NOMO-1 treated with dmso at 0.1 percent for 144 hours (cell line): ENCODE data around the gene SPACDR.
"Not testable (repeated sequence)": the region's sequence is repeated elsewhere in the genome, so short reads cannot be mapped to it uniquely, and the experiment has no call there.

Experiments
- DNase-seq: peaks from one replicate; lab custom pipeline; 2025; ENCODE audit not compliant: unreplicated experiment; lab: John Stamatoyannopoulos, UW

The SPACDR gene

DNA sequence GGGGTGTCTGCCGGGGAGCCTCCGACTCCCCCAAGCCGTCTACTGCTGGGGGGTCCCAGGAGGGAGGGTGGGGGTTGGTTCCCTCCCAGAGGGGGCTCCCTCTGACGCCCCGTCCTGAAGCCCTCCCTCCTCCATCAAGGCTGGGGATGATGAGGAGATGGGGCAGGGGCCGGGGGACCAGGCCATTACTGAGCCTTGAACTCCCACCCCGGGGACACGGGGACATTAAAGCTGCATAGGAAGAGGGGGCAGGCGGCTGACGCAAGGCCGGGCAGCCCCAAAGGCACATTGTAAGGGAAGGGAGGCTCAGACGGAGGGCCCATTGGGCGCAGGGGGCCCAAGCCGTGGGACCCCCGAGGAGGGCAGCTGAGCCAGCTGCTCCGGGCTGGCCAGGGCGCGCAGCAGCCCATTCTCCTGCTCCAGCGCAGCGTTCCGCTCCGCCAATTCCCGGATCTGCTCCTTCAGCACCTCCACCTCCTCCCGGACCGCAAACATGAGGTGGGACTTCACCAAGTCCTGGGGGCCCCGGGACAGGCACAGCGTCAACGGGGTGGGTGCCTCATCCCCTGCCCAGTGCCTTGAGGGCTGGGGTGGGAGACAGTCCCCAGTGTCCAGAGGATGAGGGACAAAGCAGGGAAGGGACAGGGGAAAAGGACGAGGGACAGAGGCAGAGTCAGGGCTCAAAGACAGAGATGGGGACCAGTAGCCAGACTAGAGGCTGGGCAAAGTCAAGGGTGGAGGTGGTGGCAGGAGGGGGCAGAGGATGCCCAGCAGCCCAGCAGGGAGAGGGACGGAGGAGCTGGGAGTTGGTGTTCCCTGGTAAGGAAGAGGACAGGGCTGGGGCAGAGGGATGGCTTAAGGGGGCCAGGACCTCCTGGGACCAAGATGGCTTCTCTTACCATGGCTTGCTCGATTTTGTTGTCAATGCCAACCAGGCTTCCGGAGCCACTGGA lies 2.9 kb upstream of the SPACDR start:
- no peak for DNase-seq

DNA sequence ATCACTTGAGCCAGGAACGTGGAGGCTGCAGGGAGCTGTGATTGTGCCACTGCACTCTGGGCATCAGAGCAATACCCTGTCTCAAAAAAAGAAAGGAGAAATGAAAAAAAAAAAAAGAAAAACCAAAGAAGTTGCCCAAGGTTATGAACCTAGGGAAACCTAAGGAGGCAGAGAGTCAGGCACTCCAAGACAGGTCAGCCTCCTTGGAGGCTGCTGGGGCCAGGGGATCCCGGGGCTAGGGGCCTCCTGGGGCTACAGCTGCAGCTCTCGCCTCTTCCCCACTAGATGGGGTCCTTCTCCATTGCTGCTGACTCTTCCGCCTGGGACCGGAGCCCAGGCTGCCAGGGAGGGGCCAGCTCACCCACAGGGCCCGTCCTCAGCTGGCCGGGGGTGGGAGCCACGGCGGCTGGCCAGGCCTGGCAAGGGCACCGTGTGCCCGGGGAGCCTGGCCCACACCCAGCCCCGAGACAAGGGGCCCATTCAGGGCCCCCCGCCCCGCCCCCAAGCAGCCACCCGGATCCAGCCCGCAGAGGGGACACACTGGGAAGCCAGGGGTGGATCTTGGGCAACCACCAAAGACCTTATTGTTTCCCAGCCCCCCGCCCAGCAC lies 1.7 kb upstream of the SPACDR start:
- DNase-seq: no peak

DNA sequence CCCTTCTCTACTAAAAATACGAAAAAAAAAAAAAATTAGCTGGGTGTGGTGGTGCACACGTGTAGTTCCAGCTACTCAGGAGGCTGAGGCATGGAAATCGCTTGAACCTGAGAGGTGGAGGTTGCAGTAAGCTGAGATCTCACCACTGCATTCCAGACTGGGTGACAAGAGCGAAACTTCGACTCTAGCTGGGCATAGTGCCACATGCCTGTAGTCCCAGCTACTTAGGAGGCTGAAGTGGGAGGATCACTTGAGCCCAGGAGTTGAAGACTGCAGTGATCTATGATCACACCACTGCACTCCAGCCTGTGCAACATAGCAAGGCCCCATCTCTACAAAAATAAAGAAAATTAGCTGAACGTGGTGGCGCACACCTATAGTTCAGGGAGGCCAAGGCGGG lies 1.2 kb upstream of the SPACDR start:
- no peak for DNase-seq

DNA sequence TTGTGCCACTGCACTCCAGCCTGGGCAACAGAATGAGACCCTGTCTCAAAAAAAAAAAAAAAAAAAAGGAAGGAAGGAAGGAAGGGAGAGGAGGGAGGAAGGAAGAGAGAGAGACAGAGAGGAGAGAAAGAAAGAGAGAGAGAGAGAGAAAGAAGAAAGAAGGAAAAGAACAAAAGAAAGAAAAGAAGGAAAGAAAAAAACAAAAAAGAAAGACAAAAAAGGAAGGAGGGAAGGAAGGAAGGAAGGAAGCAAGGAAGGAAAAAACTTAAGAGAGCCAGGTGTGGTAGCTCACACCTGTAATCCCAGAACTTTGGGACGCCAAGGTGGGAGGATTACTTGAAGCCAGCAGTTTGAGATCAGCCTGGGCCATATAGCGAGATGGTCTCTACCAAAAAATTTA lies 731 bp upstream of the SPACDR start:
- DNase-seq: no peak

DNA sequence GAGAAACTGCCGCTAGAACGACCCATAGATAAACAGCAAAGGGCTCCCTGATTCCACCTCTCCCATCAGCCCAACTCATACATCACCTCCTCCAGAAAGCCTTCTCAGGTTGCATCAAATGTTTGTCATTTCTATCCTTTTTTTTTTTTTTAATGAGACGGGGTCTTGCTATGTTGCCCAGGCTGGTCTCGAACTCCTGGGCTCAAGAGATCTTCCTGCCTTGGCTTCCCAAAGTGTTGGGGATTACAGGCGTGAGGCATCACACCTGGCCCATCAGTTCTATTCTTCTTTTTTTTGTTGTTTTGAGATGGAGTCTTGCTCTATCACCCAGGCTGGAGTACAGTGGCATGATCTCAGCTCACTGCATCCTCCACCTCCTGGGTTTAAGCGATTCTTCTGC lies 7.0 kb downstream of the SPACDR start:
- DNase-seq: no peak

DNA sequence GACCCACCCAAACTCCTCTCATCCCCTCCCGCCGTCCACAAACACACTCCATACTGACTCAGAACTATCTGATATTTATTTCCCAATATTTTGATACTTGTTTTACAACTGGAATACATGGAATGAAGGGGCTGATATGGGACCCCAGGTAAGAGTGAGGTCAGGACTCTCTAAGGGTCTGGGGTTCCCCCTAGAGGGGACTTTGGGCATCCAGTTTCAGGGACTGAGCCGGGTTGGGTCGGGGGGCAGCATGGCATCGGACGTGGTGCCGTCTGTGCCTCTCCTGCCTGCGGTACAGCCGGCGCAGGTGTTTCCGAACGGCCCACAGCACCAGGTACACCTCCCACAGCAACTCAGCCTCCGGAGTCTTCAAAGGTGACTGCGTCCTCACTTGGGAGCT lies 7.5 kb downstream of the SPACDR start:
- no peak for DNase-seq

DNA sequence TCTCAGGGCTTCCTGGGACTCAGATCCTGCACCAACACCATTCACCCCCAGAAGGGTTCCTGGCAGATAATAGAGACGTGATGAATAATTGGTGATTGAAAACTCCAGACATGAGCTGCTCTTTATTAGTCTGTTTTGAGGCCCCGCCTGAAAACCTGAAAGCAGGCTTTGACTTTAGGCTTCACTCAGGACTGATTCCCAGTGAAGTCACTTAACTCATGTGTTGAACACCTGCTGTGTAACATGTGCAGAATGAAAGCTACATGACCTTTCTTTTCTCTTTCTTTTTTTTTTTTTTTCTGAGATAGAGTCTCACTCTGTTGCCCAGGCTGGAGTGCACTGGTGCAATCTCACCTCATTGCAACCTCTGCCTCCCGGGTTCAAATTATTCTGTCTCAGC lies 8.9 kb downstream of the SPACDR start:
- no peak for DNase-seq

DNA sequence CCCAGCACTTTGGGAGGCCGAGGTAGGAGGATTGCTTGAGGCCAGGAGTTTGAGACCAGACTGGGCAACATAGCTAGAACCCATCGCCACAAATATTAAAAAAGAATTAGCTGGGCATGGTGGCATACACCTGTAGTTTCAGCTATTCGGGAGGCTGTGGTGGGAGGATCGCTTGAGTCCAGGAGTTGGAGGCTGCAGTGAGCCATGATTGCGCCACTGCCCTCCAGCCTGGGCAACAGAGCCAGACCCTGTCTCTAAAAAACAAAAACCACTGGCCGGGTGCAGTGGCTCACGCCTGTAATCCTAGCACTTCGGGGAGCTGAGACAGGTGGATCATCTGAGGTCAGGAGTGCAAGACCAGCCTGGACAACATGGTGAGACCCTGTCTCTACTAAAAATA lies 10.2 kb downstream of the SPACDR start:
- DNase-seq: not testable (repeated sequence)

DNA sequence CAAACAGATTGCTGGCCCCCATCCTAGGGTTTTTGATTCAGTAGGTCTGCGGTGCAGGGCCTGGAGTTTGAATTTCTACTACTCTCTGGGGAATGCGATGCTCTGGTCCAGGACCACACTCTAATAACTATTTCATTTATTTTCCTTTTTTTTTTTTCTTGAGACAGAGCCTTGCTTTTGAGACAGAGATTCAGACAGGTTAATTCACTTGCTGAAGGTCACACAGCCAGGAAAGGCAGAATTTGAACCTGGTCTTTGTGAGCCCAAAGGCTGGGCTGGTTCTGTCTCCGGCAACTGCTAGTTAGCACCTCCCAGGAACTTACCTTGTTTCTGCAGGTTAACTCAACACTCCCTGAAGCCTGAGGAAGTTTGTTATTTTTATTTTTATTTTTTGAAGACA lies 11.5 kb downstream of the SPACDR start:
- no peak for DNase-seq

DNA sequence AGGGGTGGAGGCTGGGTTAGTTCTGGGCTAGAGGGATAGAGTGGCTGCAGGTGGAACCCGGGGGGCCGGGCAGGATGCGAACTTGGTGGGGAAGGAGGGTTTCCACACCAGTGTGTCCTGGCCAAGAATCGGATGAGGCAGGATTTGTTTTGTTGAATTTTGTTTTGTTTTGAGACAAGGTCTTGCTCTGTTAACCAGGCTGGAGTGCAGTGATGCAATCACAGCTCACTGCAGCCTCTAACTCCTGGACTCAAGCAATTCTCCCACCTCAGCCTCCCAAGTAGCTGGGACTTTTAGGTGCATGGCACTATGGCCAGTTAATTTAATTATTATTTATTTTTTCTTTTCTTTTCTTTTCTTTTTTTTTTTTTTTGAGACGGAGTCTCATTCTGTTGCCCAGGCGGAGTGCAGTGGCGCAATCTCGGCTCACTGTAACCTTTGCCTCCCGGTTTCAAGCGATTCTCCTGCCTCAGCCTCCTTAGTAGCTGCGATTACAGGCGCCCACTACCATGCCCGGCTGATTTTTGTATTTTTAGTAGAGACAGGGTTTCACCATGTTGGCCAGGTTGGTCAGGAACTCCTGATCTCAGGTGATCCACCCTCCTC lies 14.8 kb downstream of the SPACDR start:
- DNase-seq: no peak

DNA sequence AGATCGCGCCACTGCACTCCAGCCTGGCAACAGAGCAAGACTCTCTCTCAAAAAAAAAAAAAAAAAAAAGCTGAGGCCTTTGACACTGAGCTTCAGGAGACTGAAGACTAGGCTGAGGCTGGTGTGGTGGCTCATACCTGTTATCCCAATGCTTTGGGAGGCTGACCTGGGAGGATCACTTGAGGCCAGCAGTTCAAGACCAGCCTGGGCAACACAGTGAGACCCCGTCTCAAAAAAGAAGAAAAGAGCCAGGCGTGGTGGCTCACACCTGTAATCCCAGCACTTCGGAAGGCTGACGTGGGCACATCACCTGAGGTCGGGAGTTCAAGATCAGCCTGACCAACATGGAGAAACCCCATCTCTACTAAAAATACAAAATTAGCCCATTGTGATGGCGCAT lies 16.7 kb downstream of the SPACDR start:
- not testable (repeated sequence) for DNase-seq

DNA sequence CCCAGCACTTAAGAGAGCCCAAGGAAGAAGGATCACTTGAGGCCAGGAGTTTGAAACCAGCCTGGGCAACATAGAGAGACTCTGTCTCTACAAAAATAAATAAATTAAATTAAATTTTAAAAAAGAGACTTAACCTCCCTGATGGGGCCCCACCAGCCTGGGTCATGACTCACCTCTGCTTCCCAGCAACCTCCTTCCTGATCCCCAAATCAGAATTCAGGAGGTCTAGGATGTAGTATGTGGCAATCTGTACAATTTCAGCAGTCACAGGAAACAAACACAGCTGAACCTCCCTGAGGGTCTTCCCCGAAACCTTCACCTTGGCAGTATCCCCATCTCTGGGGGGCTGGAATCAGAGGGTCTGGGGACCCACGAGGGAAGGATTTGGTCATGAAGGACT lies 18.0 kb downstream of the SPACDR start:
- DNase-seq: no peak

DNA sequence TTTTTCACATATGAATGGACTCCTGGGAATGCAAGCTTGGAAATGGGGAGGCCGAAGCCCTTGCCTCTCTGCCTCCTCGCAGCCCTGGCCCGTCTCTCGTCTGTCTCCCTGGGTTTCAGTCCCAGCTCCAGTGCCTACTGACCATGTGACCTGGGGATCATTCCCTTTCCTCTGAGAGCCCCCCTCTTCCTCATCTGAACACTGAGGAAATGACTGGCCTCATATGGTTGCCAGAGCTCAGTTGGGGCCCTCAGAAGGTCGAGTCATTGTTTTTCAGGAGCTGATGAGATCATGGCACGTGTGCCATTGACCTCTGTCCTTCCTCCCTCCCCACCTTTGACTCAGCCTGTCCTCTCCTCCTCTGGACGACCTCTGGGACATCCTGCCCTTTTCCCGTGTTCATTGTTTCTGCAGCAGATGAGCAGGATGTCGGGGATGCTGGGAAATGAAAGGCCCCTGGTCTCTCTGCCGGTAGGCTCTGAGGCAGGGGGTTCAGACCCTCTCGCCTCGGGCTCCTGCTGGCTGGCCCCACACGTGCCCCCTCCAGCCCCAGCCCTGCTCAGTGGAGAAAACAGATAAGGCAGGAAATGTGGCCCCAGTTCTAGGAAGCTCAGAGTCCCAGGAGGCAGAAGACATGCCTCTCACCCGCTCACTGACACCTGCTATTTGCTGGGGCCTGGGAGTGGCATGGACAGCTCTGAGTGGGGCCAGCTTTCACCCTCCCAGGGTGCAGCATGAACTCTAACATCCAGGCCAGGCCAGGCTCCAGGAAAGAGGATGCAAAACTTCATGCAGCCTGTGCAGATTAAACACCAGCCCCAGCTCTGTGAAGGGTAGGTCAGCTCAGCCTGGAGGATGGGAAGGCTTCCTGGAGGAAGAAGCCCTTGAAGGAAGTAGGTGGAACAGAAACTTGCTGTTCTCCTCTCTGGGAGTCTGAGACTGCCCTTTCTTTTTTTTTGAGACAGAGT lies 19.5 kb downstream of the SPACDR start:
- DNase-seq: no peak

DNA sequence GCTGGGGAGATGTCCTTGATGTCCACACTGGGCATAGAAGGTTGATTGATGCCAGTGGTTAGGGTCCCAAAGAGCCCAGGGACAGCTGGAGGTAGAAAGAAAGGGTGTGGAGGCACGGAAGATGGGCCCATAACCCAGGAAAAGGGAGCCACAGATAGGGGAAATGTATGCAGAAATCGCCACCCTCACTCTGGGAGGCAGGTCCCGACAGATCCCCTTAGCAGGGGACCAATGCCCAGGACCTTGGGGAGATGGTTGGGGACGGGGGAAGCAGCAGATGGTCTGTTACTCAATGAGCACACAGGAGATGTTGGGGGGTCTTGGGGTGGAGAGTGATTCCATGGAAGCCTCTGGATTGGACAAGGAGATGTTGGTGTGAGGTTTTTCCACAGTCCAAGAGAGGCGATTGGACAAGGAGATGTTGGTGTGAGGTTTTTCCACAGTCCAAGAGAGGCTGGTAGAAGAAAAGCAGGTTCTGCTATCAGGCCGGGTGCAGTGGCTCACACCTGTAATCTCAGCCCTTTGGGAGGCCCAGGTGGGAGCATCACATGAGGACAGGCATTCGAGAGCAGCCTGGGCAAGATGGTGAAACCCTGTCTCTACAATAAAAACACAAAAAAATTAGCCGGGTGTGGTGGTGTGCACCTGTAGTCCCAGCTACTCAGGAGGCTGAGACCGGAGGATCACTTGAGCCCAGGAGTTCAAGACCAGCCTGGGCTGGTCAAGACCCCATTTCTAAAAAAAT lies 20.8 kb downstream of the SPACDR start:
- DNase-seq: no peak

DNA sequence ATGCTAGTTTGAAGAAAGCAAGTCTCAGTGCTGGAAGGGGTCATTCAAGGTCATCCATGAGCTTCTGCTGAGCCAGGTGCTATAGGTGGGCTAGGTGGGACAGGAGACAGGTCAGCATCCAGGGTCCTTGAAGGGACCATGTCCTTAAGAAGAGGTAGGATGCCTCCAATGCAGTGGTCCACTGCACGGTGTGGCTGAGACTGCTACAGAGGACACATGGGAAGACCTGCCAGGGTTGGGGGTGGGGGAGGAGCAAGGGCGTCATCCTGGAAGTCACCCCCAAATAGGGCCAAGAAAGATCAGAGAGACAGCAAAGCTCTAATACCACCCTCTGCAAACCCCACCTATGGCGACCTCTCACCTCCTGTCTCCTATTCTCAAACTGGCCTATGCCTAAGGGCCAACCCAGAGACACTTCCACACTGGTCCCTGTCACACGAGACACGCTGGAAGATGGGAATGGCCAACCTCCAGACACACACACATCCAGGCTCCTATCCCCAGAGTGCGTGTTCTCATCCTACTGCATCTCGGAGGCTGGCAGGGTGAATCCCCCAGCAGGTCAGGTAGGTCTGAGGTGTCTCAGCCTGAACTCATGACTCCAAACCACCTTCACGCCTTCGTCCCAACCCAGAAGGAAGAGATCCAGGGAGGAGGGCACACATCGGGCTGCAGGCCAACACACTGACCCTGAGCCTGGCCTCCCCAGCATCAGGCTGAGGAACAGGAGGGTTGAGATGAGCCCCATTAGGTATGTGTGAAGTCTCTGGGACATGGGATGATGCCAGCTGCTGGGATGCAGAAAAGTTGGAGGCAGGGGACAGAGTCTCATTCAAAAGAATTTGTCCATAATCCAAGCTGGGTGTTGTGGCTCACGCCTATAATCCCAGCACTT lies 22.2 kb downstream of the SPACDR start:
- no peak for DNase-seq

DNA sequence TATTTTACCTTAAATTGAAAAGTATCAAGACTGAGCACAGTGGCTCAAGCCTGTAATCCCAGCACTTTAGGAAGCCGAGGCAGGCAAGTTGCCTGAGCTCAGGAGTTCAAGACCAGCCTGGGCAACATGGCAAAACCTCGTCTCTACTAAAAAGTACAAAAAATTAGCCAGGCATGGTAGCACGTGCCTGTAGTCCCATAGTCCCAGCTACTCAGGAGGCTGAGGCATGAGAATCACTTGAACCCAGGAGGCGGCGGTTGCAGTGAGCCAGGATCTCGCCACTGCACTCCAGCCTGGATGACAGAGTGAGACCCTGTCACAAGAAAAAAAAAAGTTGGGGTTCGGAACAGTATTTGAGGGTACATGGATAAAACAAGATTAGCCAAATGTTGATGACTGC lies 24.8 kb downstream of the SPACDR start:
- not testable (repeated sequence) for DNase-seq

DNA sequence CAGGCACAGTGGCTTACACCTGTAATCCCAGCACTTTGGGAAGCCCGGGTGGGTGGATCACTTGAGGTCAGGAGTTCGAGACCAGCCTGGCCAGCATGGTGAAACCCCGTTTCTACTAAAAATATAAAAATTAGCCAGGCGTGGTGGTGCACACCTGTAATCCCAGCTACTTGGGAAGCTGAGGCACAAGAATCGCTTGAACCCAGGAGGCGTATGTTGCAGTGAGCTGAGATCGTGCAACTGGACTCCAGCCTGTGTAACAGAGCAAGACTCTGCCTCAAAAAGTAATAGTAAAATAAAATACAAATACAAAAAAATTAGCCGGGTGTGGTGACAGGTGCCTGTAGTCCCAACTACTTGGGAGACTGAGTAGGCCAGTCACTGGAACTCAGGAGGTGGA lies 25.3 kb downstream of the SPACDR start:
- not testable (repeated sequence) for DNase-seq

DNA sequence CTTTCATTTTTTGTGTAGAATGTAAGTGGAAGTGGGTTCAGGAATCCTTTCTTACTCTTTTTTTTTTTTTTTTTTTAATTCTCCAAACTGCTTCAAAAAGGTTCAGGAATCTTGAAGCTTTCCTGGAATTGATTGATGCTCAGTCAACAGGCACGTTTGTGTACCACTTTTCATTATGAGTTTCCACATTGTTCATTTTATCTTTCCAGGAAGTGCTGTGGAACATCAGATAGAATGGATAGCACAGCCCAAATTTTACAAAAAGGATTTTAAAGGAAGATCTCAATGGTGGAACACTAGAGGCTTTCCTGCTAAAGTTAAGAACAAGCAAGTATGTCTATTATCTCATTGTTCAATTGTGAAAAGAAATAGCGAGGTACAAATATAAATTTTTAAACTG lies 25.9 kb downstream of the SPACDR start:
- no peak for DNase-seq
